ENCODE results near the gene ARID1B.

GRCh38 chr6:157033428-157034140, 256.4 kb downstream of the ARID1B start:
- TF ChIP-seq, protein P1, sequence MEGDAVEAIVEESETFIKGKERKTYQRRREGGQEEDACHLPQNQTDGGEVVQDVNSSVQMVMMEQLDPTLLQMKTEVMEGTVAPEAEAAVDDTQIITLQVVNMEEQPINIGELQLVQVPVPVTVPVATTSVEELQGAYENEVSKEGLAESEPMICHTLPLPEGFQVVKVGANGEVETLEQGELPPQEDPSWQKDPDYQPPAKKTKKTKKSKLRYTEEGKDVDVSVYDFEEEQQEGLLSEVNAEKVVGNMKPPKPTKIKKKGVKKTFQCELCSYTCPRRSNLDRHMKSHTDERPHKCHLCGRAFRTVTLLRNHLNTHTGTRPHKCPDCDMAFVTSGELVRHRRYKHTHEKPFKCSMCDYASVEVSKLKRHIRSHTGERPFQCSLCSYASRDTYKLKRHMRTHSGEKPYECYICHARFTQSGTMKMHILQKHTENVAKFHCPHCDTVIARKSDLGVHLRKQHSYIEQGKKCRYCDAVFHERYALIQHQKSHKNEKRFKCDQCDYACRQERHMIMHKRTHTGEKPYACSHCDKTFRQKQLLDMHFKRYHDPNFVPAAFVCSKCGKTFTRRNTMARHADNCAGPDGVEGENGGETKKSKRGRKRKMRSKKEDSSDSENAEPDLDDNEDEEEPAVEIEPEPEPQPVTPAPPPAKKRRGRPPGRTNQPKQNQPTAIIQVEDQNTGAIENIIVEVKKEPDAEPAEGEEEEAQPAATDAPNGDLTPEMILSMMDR (IDR thresholded peaks at IDR 0.05), result no peak
- no peak for TF ChIP-seq EZH2 (IDR thresholded peaks at IDR 0.05; ENCODE audit: borderline replicate concordance, insufficient read depth, low read depth, low read length, poor library complexity, severe bottlenecking)
